H1 (cell line): ENCODE data around the gene ENPP7. TPM values are rescaled to one million over a fixed set of nuclear protein-coding genes. Genes with fewer than 3 reads are reported as not detected.

Source experiments
- CHD7 ChIP-seq: fragments of 300-600 bp; sonication (generic); IDR thresholded peaks from 2 replicates; pipeline ENCODE4 v1.7.1; 2012; ENCODE audit warnings: low read length, moderate library complexity, mild to moderate bottlenecking, inconsistent platforms; ENCODE audit not compliant: insufficient replicate concordance
- NANOG ChIP-seq: IDR thresholded peaks from 2 replicates; pipeline ENCODE4 v1.6.1; 2011; ENCODE audit warnings: low read length, low read depth, mild to moderate bottlenecking, inconsistent platforms; ENCODE audit not compliant: insufficient read depth, poor library complexity, severe bottlenecking
- SIX5 ChIP-seq: IDR thresholded peaks from 2 replicates; pipeline ENCODE4 v1.6.1; 2011; ENCODE audit warnings: mild to moderate bottlenecking, low read depth, low read length
- SP4 ChIP-seq: IDR thresholded peaks from 2 replicates; pipeline ENCODE4 v1.6.1; 2012; ENCODE audit warnings: low read length, inconsistent platforms
- TEAD4 ChIP-seq: IDR thresholded peaks from 2 replicates; pipeline ENCODE4 v1.6.1; 2012; ENCODE audit warnings: low read depth, low read length, inconsistent platforms, mixed read lengths
- polyA plus RNA-seq, 7 experiments: library from polyadenylated mRNA; depleted of rRNA in 3 of 7; stranded (reverse) in 5 of 7; unstranded in 2 of 7; fragments of >200 nt in 5 of 7; fragments of 200-250 nt in 2 of 7; gene quantifications; 1 replicate in 5 of 7; 2 replicates in 1 of 7; 4 replicates in 1 of 7; pipeline versions ENCODE4 v1.2.1 to v1.2.3, GENCODE V29; 2011 to 2013; ENCODE audit warnings: missing spikeins in 2 of 7, mixed read lengths in 2 of 7
- total RNA-seq: library from RNA; stranded (reverse); fragmentation: NEBNext Ultra II Directional; extraction: Animal tissue kit (Norgen Biotek cat#: 25700); gene quantifications from 2 replicates; pipeline ENCODE4 v1.2.1, GENCODE V29; 2021

The ENPP7 gene
- total and polyA plus RNA-seq, 2 of the 8 experiments (the other 6 are each of a cell fraction or from before 2014, with no cell fraction given): not detected

- TF ChIP-seq CHD7: no peak
- TF ChIP-seq SIX5: no peak
- TF ChIP-seq TEAD4: no peak
- TF ChIP-seq SP4: no peak
- TF ChIP-seq NANOG: no peak
These were observed 19.2 kb downstream of the ENPP7 start (continued) for GRCh38 chr17:79749958-79750357.
